ENCODE data around the gene TXNL1.

TXNL1 gene

GRCh38 chr18:56560992-56561391, 77.4 kb downstream of the TXNL1 start:
- ChIA-PET POLR2A (no interaction called here), CTCF (interaction anchor here (3.6 kb wide), 1 partner anchor 15 kb away, joined by 12 read pairs; no protein-coding TSS in a partner anchor)
- H3K4me3 ChIP-seq (ENCODE audit: low read depth, low read length) = no peak overlapping the region
- no peak for DNase-seq (ENCODE audit: low read depth, low spot score)
- TF ChIP-seq CTCF (IDR thresholded peaks at IDR 0.05; ENCODE audit: insufficient read depth, low read length, missing control alignments) = no peak

- no peak overlapping the region for H3K4me3 ChIP-seq (ENCODE audit: low read depth, low read length)
- no peak for DNase-seq (ENCODE audit: low read depth, low spot score)
- TF ChIP-seq CTCF (IDR thresholded peaks at IDR 0.05; ENCODE audit: insufficient read depth, low read length, missing control alignments) = no peak
- POLR2A ChIA-PET = interaction anchor here (0.5 kb wide), 1 partner anchor 79 kb away, joined by 3 read pairs; no protein-coding TSS in a partner anchor
- CTCF ChIA-PET = interaction anchor here (1.0 to 1.6 kb wide), 2 partner anchors 17 to 264 kb away, joined by 3 read pairs; no protein-coding TSS in a partner anchor
Measured at GRCh38 chr18:56559044-56559443, 79.3 kb downstream of the TXNL1 start.

- CTCF ChIA-PET = no interaction called here
- POLR2A ChIA-PET = no interaction called here
- no peak for DNase-seq (ENCODE audit: low read depth, low spot score)
- TF ChIP-seq CTCF (IDR thresholded peaks at IDR 0.05; ENCODE audit: insufficient read depth, low read length, missing control alignments) = no peak
- H3K4me3 ChIP-seq (ENCODE audit: low read depth, low read length) = no peak overlapping the region
Measured at GRCh38 chr18:56556907-56557306, 81.5 kb downstream of the TXNL1 start.

- no peak for TF ChIP-seq CTCF (IDR thresholded peaks at IDR 0.05; ENCODE audit: insufficient read depth, low read length, missing control alignments)
- H3K4me3 ChIP-seq (ENCODE audit: low read depth, low read length) = no peak overlapping the region
- ChIA-PET POLR2A (no interaction called here), CTCF (no interaction called here)
- no peak for DNase-seq (ENCODE audit: low read depth, low spot score)
Measured at GRCh38 chr18:56550121-56550520, 88.3 kb downstream of the TXNL1 start.
